GM19395 (cell line): ENCODE measurements around the gene UBAC1.

Experiments used
- ATAC-seq: cut with Tn5 transposase; IDR thresholded peaks from one replicate; pipeline ENCODE4 v1.9.1; 2021; ENCODE audit warnings: mild to moderate bottlenecking, moderate library complexity; ENCODE audit not compliant: unreplicated experiment

The UBAC1 gene

GRCh38 chr9:135885100-135885853 is 75.9 kb downstream of the UBAC1 start:
- no peak for ATAC-seq

GRCh38 chr9:135884328-135885035 is 76.7 kb downstream of the UBAC1 start:
- ATAC-seq, result no peak

- no peak for ATAC-seq
Observed at GRCh38 chr9:135883410-135884089, 77.6 kb downstream of the UBAC1 start.
